GM13977 (cell line): ENCODE data around the gene NDE1.

ENCODE experiments used
- DNase-seq: peaks from one replicate; pipeline ENCODE4 v3.0.0; 2012; ENCODE audit warnings: low spot score
- in situ Hi-C: fragments of 300-500 bp; cut with MboI; formaldehyde crosslinking; loops from one replicate; pipeline ENCODE4 v1.12.0; 2022; ENCODE audit warnings: low sequenced_read_pairs, low pct_unique_long_range_greater_than_20kb, mixed read lengths, inconsistent platforms; ENCODE audit not compliant: unreplicated experiment
- TF ChIP-seq, protein P1 (sequence below): IDR thresholded peaks from 2 replicates; pipeline ENCODE4 v1.5.1; 2012; ENCODE audit warnings: mild to moderate bottlenecking, control low read depth; ENCODE audit not compliant: insufficient read depth; ENCODE audit errors: extremely low read depth, missing control alignments

Gene NDE1

DNA sequence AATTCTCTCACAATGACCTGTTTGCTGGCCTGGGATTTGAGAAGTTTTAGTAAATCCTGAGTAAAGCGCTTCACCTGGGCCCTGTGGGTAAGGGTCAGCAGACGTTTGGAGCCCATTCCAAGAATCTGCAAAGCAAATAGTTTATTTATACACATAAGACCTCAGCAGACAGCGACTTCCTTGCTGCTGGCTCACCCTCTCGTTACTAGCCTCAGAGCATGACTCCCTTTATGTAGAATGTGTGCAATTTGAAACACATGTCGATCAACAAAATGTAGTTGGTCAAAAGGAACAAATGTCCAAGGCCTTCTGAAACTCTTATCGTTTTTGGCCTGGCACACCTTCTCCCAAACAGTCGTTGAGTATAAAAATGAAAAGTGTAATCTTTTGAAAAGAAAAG lies 38.4 kb upstream of the NDE1 start:
- in situ Hi-C loops = no loop called here
- TF ChIP-seq, protein P1, sequence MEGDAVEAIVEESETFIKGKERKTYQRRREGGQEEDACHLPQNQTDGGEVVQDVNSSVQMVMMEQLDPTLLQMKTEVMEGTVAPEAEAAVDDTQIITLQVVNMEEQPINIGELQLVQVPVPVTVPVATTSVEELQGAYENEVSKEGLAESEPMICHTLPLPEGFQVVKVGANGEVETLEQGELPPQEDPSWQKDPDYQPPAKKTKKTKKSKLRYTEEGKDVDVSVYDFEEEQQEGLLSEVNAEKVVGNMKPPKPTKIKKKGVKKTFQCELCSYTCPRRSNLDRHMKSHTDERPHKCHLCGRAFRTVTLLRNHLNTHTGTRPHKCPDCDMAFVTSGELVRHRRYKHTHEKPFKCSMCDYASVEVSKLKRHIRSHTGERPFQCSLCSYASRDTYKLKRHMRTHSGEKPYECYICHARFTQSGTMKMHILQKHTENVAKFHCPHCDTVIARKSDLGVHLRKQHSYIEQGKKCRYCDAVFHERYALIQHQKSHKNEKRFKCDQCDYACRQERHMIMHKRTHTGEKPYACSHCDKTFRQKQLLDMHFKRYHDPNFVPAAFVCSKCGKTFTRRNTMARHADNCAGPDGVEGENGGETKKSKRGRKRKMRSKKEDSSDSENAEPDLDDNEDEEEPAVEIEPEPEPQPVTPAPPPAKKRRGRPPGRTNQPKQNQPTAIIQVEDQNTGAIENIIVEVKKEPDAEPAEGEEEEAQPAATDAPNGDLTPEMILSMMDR = no peak
- DNase-seq = no peak

DNA sequence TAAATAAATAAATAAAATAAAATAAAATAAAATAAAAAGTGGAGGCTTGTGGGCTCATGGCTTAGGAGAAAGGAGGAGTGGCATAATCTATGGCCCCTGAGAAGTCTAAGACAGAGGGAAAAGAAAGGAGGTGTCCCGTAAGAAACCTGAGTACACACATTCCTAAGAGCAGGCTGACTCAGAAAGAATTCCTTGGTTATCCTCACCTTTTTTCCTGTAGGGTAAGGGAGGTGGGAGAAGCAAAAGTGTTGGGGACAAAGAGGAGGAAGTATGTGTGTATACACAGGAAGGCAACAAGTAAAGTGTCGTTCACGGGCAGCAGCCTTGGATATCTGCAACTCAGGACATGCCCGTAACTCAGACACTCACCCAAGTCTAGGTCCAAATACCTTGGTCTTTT lies 36.4 kb upstream of the NDE1 start:
- in situ Hi-C loops = no loop called here
- DNase-seq = no peak
- TF ChIP-seq, protein P1 = no peak

DNA sequence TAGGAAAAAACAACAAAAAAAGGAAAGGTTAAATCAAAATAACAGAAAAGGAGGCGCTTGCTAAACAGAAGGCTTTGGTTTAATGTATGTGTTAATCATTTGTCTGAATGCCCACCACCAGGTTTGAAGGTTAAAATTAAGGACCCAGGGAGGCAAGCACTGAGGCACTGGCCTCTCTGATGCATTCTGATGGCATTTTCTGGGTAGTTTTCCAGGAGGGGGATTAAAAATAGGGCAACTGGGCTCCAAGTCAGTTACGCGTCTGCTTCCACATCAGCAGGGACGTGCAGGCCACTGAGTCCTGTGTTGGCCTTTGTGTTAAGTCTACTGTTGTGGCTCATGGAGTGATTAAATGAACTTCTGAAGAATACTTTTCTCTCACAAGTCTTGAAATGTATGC lies 34.0 kb upstream of the NDE1 start:
- in situ Hi-C loops = no loop called here
- DNase-seq = no peak
- TF ChIP-seq, protein P1 = no peak

DNA sequence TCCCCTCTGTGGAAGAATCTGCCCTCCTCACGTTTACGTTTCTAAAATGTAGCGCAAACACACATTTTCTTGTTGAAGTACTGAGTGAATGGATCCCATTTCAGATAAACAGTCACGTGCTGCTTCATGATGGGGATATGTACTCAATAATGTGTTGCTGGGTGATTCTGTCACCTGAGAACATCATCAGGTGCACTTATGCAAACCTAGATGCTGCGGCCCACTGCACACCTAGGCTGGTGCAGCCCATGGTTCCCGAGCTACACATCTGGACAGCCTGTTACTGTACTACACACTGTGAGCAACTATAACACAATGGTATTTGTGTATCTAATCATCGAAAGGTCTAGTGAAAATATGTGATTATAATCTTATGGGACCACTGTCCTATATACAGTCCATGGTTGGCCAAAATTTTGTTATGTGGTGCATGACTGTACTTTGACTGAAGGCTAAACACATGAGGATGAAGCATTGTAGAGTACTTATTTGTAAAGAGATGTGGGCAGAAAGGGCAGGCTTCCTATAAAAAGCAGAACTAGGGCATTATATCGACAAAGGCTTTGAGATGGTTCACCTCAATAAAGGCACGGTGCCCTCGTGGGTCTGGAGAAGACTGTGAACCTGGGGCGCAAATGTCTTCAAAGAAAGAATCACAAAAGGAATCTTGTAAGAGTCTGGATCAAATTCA lies 33.4 kb upstream of the NDE1 start:
- in situ Hi-C loops = no loop called here
- TF ChIP-seq, protein P1 = no peak
- no peak for DNase-seq

DNA sequence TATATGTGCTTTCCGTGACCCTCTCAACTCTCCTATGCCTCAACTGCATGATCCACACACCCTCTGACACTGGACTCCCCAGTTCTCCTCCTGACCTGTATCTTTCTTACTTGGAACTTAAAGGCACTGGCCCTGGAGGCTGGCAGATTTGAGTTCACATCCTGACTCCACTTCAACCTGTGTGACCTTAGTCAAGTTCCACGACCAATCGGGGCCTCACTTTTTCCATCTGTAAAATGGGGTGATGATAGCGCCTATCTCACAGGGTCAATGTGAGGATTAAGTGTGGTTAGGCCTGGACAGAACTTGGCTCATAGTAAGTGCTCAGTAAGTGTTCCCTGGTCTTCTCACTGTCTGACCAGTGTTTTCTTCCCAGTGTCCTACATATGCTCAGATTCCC lies 32.1 kb upstream of the NDE1 start:
- in situ Hi-C loops = no loop called here
- TF ChIP-seq, protein P1 = no peak
- no peak for DNase-seq

DNA sequence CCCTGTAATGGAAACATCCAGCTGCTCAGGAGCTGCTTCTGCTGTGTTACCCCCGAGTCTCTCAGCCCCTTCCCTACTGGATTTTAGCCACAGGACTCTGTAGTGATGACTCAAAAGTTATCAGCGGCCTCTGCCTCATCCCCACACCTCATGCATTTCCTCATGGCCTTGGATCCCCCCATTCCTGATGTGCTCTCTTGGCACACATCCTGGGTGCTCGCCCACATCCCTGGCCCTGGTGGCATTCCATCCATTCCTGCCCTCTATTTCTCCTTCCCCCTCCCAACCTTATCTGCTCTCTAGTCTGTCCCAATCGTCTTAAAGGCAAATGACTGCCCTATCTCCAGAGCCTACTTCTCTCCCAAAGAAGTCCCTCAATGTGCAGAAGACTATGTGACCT lies 31.7 kb upstream of the NDE1 start:
- in situ Hi-C loops = no loop called here
- DNase-seq = no peak

More for the DNA sequence above, 31.7 kb upstream of the NDE1 start:
- TF ChIP-seq, protein P1 = no peak
